IMR-90 (cell line): ENCODE data around the gene PLRG1. TPM values are rescaled to one million over a fixed set of nuclear protein-coding genes. Genes with fewer than 3 reads are reported as not detected.

ENCODE experiments used
- ATAC-seq: fragments of 200-7000 bp; cut with Tn5 transposase; 2 replicates; pipeline ENCODE4 v1.9.1; 2020; ENCODE audit warnings: low read depth, mild to moderate bottlenecking, moderate library complexity
- BruUV-seq: library from RNA; stranded (reverse); fragments of 400-500 nt; replicated peaks from 2 replicates; lab custom pipeline; 2021; lab: Mats Ljungman, UMichigan
- CTCF ChIA-PET: fragments of 300-600 bp; formaldehyde crosslinking; extraction: SDS; loops from one replicate; lab custom pipeline; 2021; ENCODE audit warnings: antibody characterized with exemption; lab: Yijun Ruan, JAX
- POLR2A ChIA-PET: fragments of 300-600 bp; sonication (Branson Sonifier 250); formaldehyde crosslinking; loops from one replicate; lab custom pipeline; 2022; ENCODE audit warnings: antibody characterized with exemption; ENCODE audit not compliant: unreplicated experiment; lab: Charles Lee
- DNase-seq: peaks from one replicate; pipeline ENCODE4 v3.0.0; 2013
- H2AFZ ChIP-seq: replicated peaks from 2 replicates; pipeline ENCODE3; 2013; ENCODE audit warnings: low read length, mild to moderate bottlenecking; ENCODE audit not compliant: poor library complexity
- H2AK5ac ChIP-seq: 2 replicates; pipeline ENCODE4 v1.6.1; 2013; ENCODE audit warnings: low read depth, low read length, inconsistent platforms
- H2AK9ac ChIP-seq: replicated peaks from 2 replicates; pipeline ENCODE3; 2013; ENCODE audit warnings: mild to moderate bottlenecking, low read depth, low read length, moderate library complexity; ENCODE audit not compliant: poor library complexity
- H2BK120ac ChIP-seq: 2 replicates; pipeline ENCODE4 v1.6.1; 2013; ENCODE audit warnings: low read depth, low read length, inconsistent platforms
- H2BK15ac ChIP-seq: 3 replicates; pipeline ENCODE4 v1.6.1; 2013; ENCODE audit warnings: low read depth, low read length, inconsistent platforms
- H2BK20ac ChIP-seq: 2 replicates; pipeline ENCODE4 v1.6.1; 2013; ENCODE audit warnings: low read depth, mild to moderate bottlenecking, inconsistent platforms, low read length, moderate library complexity
- H2BK5ac ChIP-seq: 2 replicates; pipeline ENCODE4 v1.6.1; 2013; ENCODE audit warnings: mild to moderate bottlenecking, low read depth, low read length, inconsistent platforms; ENCODE audit not compliant: poor library complexity, severe bottlenecking
- H3K14ac ChIP-seq: replicated peaks from 2 replicates; pipeline ENCODE4 v1.6.1; 2013; ENCODE audit warnings: low read depth, low read length, inconsistent platforms
- H3K18ac ChIP-seq: 2 replicates; pipeline ENCODE4 v1.6.1; 2013; ENCODE audit warnings: low read depth, low read length, control low read depth
- H3K23ac ChIP-seq: 2 replicates; pipeline ENCODE4 v1.6.1; 2013; ENCODE audit warnings: low read depth, low read length, inconsistent platforms
- H3K27ac ChIP-seq: 2 replicates; pipeline ENCODE4 v1.5.1; 2013; ENCODE audit warnings: mild to moderate bottlenecking, control low read depth, low read length; ENCODE audit not compliant: insufficient read depth
- H3K27me3 ChIP-seq: 2 replicates; pipeline ENCODE4 v1.6.1; 2013; ENCODE audit warnings: low read length; ENCODE audit not compliant: control insufficient read depth, insufficient read depth
- H3K36me3 ChIP-seq: 2 replicates; pipeline ENCODE4 v1.6.1; 2013; ENCODE audit warnings: low read length, mixed read lengths; ENCODE audit not compliant: control insufficient read depth, insufficient read depth
- H3K4ac ChIP-seq: 2 replicates; pipeline ENCODE4 v1.6.1; 2013; ENCODE audit warnings: low read depth, low read length, inconsistent platforms
- H3K4me1 ChIP-seq: 2 replicates; pipeline ENCODE4 v1.6.1; 2013; ENCODE audit warnings: low read length, mixed read lengths; ENCODE audit not compliant: control insufficient read depth, insufficient read depth
- H3K4me2 ChIP-seq: 2 replicates; pipeline ENCODE4 v1.6.1; 2013; ENCODE audit warnings: low read depth, mild to moderate bottlenecking, control low read depth, low read length, moderate library complexity
- H3K4me3 ChIP-seq: 2 replicates; pipeline ENCODE4 v1.5.1; 2013; ENCODE audit warnings: low read depth, mild to moderate bottlenecking, control low read depth, low read length, moderate library complexity; ENCODE audit not compliant: insufficient read depth
- H3K56ac ChIP-seq: 2 replicates; pipeline ENCODE4 v1.6.1; 2013; ENCODE audit warnings: low read length, inconsistent platforms; ENCODE audit not compliant: insufficient read depth; ENCODE audit errors: extremely low read depth
- H3K79me1 ChIP-seq, 2 experiments: 2 replicates each; pipeline ENCODE4 v1.6.1; 2013; ENCODE audit warnings: low read length in 2 of 2, inconsistent platforms in 1 of 2, low read depth in 1 of 2
- H3K9ac ChIP-seq: 2 replicates; pipeline ENCODE4 v1.6.1; 2013; ENCODE audit warnings: low read depth, low read length, control low read depth
- H3K9me1 ChIP-seq: 2 replicates; pipeline ENCODE4 v1.6.1; 2013; ENCODE audit warnings: low read length, inconsistent platforms; ENCODE audit not compliant: insufficient read depth
- H3K9me3 ChIP-seq: 2 replicates; pipeline ENCODE4 v1.6.1; 2013; ENCODE audit warnings: low read length; ENCODE audit not compliant: control insufficient read depth, insufficient read depth
- H4K20me1 ChIP-seq: 2 replicates; pipeline ENCODE4 v1.6.1; 2013; ENCODE audit warnings: low read length, inconsistent platforms; ENCODE audit not compliant: insufficient read depth
- H4K5ac ChIP-seq: 2 replicates; pipeline ENCODE4 v1.6.1; 2013; ENCODE audit warnings: mild to moderate bottlenecking, low read depth, low read length, control low read depth
- H4K8ac ChIP-seq, 2 experiments: 2 replicates each; pipeline ENCODE4 v1.6.1; 2013; ENCODE audit warnings: low read depth in 2 of 2, low read length in 2 of 2, control low read depth in 1 of 2, inconsistent platforms in 1 of 2
- H4K91ac ChIP-seq: 2 replicates; pipeline ENCODE4 v1.6.1; 2013; ENCODE audit warnings: low read depth, low read length, inconsistent platforms; ENCODE audit not compliant: insufficient read depth
- BHLHE40 ChIP-seq: fragments of 150-350 bp; IDR thresholded peaks from 2 replicates; pipeline ENCODE4 v1.6.1; 2016; ENCODE audit warnings: mild to moderate bottlenecking, low read depth, low read length
- CEBPB ChIP-seq: IDR thresholded peaks from 2 replicates; pipeline ENCODE4 v1.6.1; 2012; ENCODE audit warnings: low read depth, low read length, improper control_type of control experiment
- CHD1 ChIP-seq: IDR thresholded peaks from 2 replicates; pipeline ENCODE4 v1.6.1; 2012; ENCODE audit warnings: low read depth, low read length, improper control_type of control experiment
- ELK1 ChIP-seq: fragments of 150-350 bp; IDR thresholded peaks from 2 replicates; pipeline ENCODE4 v1.6.1; 2016; ENCODE audit warnings: low read depth, mild to moderate bottlenecking, low read length, moderate library complexity, borderline replicate concordance
- FOS ChIP-seq: fragments of 150-350 bp; IDR thresholded peaks from 2 replicates; pipeline ENCODE4 v1.6.1; 2016; ENCODE audit warnings: low read depth, low read length
- MAFK ChIP-seq: IDR thresholded peaks from 2 replicates; pipeline ENCODE4 v1.6.1; 2012; ENCODE audit warnings: low read depth, low read length, improper control_type of control experiment
- MAZ ChIP-seq: IDR thresholded peaks from 2 replicates; pipeline ENCODE4 v1.6.1; 2012; ENCODE audit warnings: low read depth, mild to moderate bottlenecking, low read length, improper control_type of control experiment, moderate library complexity, borderline replicate concordance
- MXI1 ChIP-seq: IDR thresholded peaks from 2 replicates; pipeline ENCODE4 v1.6.1; 2012; ENCODE audit warnings: low read depth, mild to moderate bottlenecking, low read length, moderate library complexity, borderline replicate concordance
- NFE2L2 ChIP-seq: fragments of 150-350 bp; IDR thresholded peaks from 2 replicates; pipeline ENCODE4 v1.6.1; 2016; ENCODE audit warnings: low read depth, mild to moderate bottlenecking, low read length
- POLR2A ChIP-seq: IDR thresholded peaks from 2 replicates; pipeline ENCODE4 v1.6.1; 2012; ENCODE audit warnings: mild to moderate bottlenecking, low read depth, low read length
- RAD21 ChIP-seq: IDR thresholded peaks from 2 replicates; pipeline ENCODE4 v1.6.1; 2012; ENCODE audit warnings: low read length, improper control_type of control experiment
- RCOR1 ChIP-seq: IDR thresholded peaks from 2 replicates; pipeline ENCODE4 v1.6.1; 2012; ENCODE audit warnings: mild to moderate bottlenecking, low read length, improper control_type of control experiment; ENCODE audit not compliant: insufficient replicate concordance
- RFX5 ChIP-seq: IDR thresholded peaks from 2 replicates; pipeline ENCODE4 v1.8.0; 2012; ENCODE audit warnings: low read depth, mild to moderate bottlenecking, low read length, moderate library complexity
- SMC3 ChIP-seq: fragments of 150-350 bp; IDR thresholded peaks from 2 replicates; pipeline ENCODE4 v1.6.1; 2016; ENCODE audit warnings: low read depth, mild to moderate bottlenecking, antibody characterized with exemption, low read length, moderate library complexity
- WGBS, 2 experiments: methylation state at CpG; one replicate each; pipeline versions ENCODE4 v1.1.5 to v1.1.7; 2013; ENCODE audit warnings: missing lambda C conversion rate in 2 of 2; ENCODE audit not compliant: insufficient read length in 1 of 2; ENCODE audit errors: extremely low coverage in 2 of 2; 5-methylcytosine and 5-hydroxymethylcytosine counted together
- dilution Hi-C: fragments of 300-500 bp; cut with HindIII; formaldehyde crosslinking; loops from one replicate; pipeline ENCODE4 v1.14.3; 2018; ENCODE audit warnings: low sequenced_read_pairs; ENCODE audit not compliant: unreplicated experiment
- in situ Hi-C: fragments of 300-500 bp; cut with MboI; formaldehyde crosslinking; loops from 3 replicates; pipeline ENCODE4 v1.14.3; 2019; ENCODE audit warnings: low sequenced_read_pairs, inconsistent platforms, mixed read lengths
- intact Hi-C: fragments of 100-400 bp; cut with micrococcal nuclease; formaldehyde crosslinking; loops from 2 replicates; pipeline ENCODE4 v1.10.0; 2022
- polyA plus RNA-seq, 3 experiments: library from polyadenylated mRNA; depleted of rRNA; stranded (reverse); fragments of >200 nt; gene quantifications; 2 replicates each; pipeline ENCODE4 v1.2.3, GENCODE V29; 2012; ENCODE audit warnings: low replicate concordance in 1 of 3
- total RNA-seq: library from RNA; depleted of rRNA; stranded (reverse); fragments of >200 nt; gene quantifications from 2 replicates; pipeline ENCODE4 v1.2.3, GENCODE V29; 2012
- TF ChIP-seq, protein P1 (sequence below): fragments of 150-350 bp; IDR thresholded peaks from 2 replicates; pipeline ENCODE4 v1.6.1; 2017; ENCODE audit warnings: mild to moderate bottlenecking, antibody characterized with exemption, low read length, low read depth

PLRG1 gene
- total and polyA plus RNA-seq, 2 of the 4 experiments (the other 2 are of a cell fraction), result 76.1 to 200 TPM

- no TSS peak for BruUV-seq
- TF ChIP-seq MAFK, result no peak
- TF ChIP-seq MAZ, result no peak
- no peak for TF ChIP-seq SMC3
- TF ChIP-seq ELK1, result no peak
- TF ChIP-seq FOS, result no peak
- TF ChIP-seq CEBPB, result no peak
- no peak for TF ChIP-seq RCOR1
- TF ChIP-seq NFE2L2, result no peak
- no peak for TF ChIP-seq MXI1
- TF ChIP-seq RFX5, result no peak
- no peak for TF ChIP-seq BHLHE40
- no peak for TF ChIP-seq RAD21
- TF ChIP-seq, protein P1, sequence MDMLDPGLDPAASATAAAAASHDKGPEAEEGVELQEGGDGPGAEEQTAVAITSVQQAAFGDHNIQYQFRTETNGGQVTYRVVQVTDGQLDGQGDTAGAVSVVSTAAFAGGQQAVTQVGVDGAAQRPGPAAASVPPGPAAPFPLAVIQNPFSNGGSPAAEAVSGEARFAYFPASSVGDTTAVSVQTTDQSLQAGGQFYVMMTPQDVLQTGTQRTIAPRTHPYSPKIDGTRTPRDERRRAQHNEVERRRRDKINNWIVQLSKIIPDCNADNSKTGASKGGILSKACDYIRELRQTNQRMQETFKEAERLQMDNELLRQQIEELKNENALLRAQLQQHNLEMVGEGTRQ, result no peak
- TF ChIP-seq POLR2A, result no peak
- TF ChIP-seq CHD1, result no peak
Measured at GRCh38 chr4:154597798-154598774, 47.9 kb upstream of the PLRG1 start.

More at GRCh38 chr4:154597798-154598774, 47.9 kb upstream of the PLRG1 start:
- in situ Hi-C loops, result no loop called here
- Histone ChIP-seq H2BK15ac (no peak overlapping the region), H2AK9ac (no peak overlapping the region), H2BK5ac (no peak overlapping the region), H3K23ac (no peak overlapping the region), H3K4ac (no peak overlapping the region), H3K18ac (no peak overlapping the region), H3K9me3 (no peaks in the 10 kb centered on the region), H2AFZ (no peak overlapping the region), H3K14ac (no peak overlapping the region), H3K79me1 (no peaks in the 10 kb centered on the region), H4K20me1 (no peaks in the 10 kb centered on the region), H3K9me1 (no peaks in the 10 kb centered on the region), H3K27me3 (no peaks in the 10 kb centered on the region), H3K4me3 (no peak overlapping the region), H3K27ac (no peak overlapping the region), H2BK120ac (no peak overlapping the region), H2AK5ac (no peak overlapping the region), H3K4me2 (no peak overlapping the region), H3K9ac (no peak overlapping the region), H2BK20ac (no peak overlapping the region), H4K8ac (no peak overlapping the region), H3K36me3 (no peaks in the 10 kb centered on the region), H4K5ac (no peak overlapping the region), H3K56ac (no peak overlapping the region), H4K91ac (no peak overlapping the region), H3K4me1 (no peaks in the 10 kb centered on the region)
- POLR2A ChIA-PET, result interaction anchor here (0.6 kb wide), 1 partner anchor 224 kb away, joined by 4 read pairs; no protein-coding TSS in a partner anchor
- 30% methylated on average over 1 of the region's 7 CpGs; no CpG with 5 or more reads in 1 of the 2 experiments for WGBS, 2 experiments
- CTCF ChIA-PET, result interaction anchor here (0.6 kb wide), 1 partner anchor 45 kb away, joined by 4 read pairs; no protein-coding TSS in a partner anchor
- intact Hi-C loops, result no loop called here
- dilution Hi-C loops, result no loop called here
- no peak for ATAC-seq
- DNase-seq, result no peak
